Tibial nerve (tissue), 4 donors: ENCODE results near the gene RYK. TPM values are rescaled to one million over a fixed set of nuclear protein-coding genes. Genes with fewer than 3 reads are reported as not detected.
"Not testable (repeated sequence)": the region's sequence is repeated elsewhere in the genome, so short reads cannot be mapped to it uniquely, and the experiment has no call there.

Source experiments
- DNase-seq, 2 donors: peaks; one replicate each; pipeline ENCODE4 v3.0.0-alpha.2; 2019; ENCODE audit warnings: low spot score in 2 of 2
- H3K27ac ChIP-seq, 4 donors: fragments of 200-600 bp; sonication (generic) in 3 of 4; one replicate each; pipeline ENCODE4 v1.5.1; 2017 to 2019; ENCODE audit warnings: mild to moderate bottlenecking in 1 of 4
- H3K27me3 ChIP-seq, 2 donors: fragments of 200-600 bp; sonication (generic) in 1 of 2; one replicate each; pipeline versions ENCODE4 v1.5.1 to v1.6.0; 2017 to 2019
- H3K36me3 ChIP-seq, 3 donors: fragments of 200-600 bp; sonication (generic); one replicate each; pipeline ENCODE4 v1.5.1; 2018 to 2019
- H3K4me1 ChIP-seq, 4 donors: fragments of 200-600 bp; sonication (generic) in 3 of 4; one replicate each; pipeline ENCODE4 v1.5.1; 2017 to 2019
- H3K4me3 ChIP-seq, 4 donors: fragments of 200-600 bp; sonication (generic) in 3 of 4; one replicate each; pipeline ENCODE4 v1.5.1; 2017 to 2019; ENCODE audit warnings: mild to moderate bottlenecking in 1 of 4, moderate library complexity in 1 of 4
- H3K9me3 ChIP-seq, 4 donors: fragments of 200-600 bp; sonication (generic) in 3 of 4; one replicate each; pipeline ENCODE4 v1.5.1; 2017 to 2019
- CTCF ChIP-seq, 5 experiments: fragments of 200-600 bp in 3 of 5; fragments of 450-650 bp in 2 of 5; sonication (generic) in 3 of 5; IDR thresholded peaks; one replicate each; pipeline ENCODE4 v1.5.1; 2016 to 2019; ENCODE audit warnings: antibody characterized with exemption in 5 of 5, mild to moderate bottlenecking in 3 of 5, moderate library complexity in 2 of 5
- EP300 ChIP-seq, 2 donors: sonication (generic); formaldehyde crosslinking; IDR thresholded peaks; one replicate each; pipeline ENCODE4 v1.6.1; 2017; ENCODE audit warnings: antibody characterized with exemption in 2 of 2, mild to moderate bottlenecking in 1 of 2
- POLR2A ChIP-seq, 2 donors: fragments of 450-650 bp; IDR thresholded peaks; one replicate each; pipeline ENCODE4 v1.6.1; 2017; ENCODE audit warnings: antibody characterized with exemption in 2 of 2, mild to moderate bottlenecking in 2 of 2, moderate library complexity in 2 of 2
- WGBS, 2 donors: methylation state at CpG; one replicate each; pipeline ENCODE4 v1.1.5; 2018; 5-methylcytosine and 5-hydroxymethylcytosine counted together
- total RNA-seq, 4 donors: library from RNA; depleted of rRNA; stranded (reverse); fragments of >200 nt; gene quantifications; one replicate each; pipeline ENCODE4 v1.1.0, GENCODE V29; 2016

Gene RYK
- total RNA-seq, 4 donors from 2014 or later, result 33.9 to 69.9 (median 57.8) TPM

DNA sequence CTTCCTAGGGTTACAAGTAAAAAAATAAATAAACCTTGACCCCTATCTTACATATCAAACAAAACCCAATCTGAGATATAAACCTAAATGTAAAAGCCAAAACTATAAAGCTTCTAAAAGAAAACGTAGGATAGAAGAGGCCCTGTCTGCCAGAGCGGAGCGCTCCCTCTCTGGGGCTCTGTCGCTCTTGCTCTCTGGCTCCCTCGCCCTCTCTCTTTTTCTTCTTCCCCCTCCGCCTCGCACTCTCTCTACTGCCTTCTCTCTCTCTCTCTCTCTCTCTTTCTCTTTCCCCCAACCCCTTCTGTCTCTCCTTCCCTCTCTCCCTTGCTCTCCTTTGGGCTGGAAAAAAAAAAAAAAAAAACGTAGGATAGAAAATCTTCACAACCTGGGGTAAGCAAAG lies 21.6 kb downstream of the RYK start:
- peaks cover 0 to 19% (median 10%) of the 10 kb centered on the region in 4 donors for H3K4me1 ChIP-seq
- DNase-seq, result no peak
- H3K4me3 ChIP-seq, result no peak overlapping the region
- H3K36me3 ChIP-seq, result no peaks in the 10 kb centered on the region
- TF ChIP-seq POLR2A (IDR thresholded peaks at IDR 0.05), result no peak
- no peak for TF ChIP-seq EP300 (IDR thresholded peaks at IDR 0.05)
- TF ChIP-seq CTCF (IDR thresholded peaks at IDR 0.05), result no peak
- no peaks in the 10 kb centered on the region for H3K27me3 ChIP-seq
- no peak overlapping the region for H3K27ac ChIP-seq
- no peaks in the 10 kb centered on the region for H3K9me3 ChIP-seq
- 92 to 93% methylated on average over 8 of the region's 8 CpGs for WGBS, 2 donors

GRCh38 chr3:134228479-134228878 lies 22.2 kb downstream of the RYK start:
- Histone ChIP-seq H3K27ac (no peak overlapping the region), H3K9me3 (no peaks in the 10 kb centered on the region), H3K4me1 (peaks cover 0 to 25% (median 13%) of the 10 kb centered on the region in 4 donors), H3K36me3 (no peaks in the 10 kb centered on the region), H3K4me3 (no peak overlapping the region), H3K27me3 (no peaks in the 10 kb centered on the region)
- WGBS, 2 donors, result 89 to 93% methylated on average over 2 of the region's 2 CpGs
- no peak for TF ChIP-seq EP300 (IDR thresholded peaks at IDR 0.05)
- no peak for TF ChIP-seq POLR2A (IDR thresholded peaks at IDR 0.05)
- TF ChIP-seq CTCF (IDR thresholded peaks at IDR 0.05), result no peak
- DNase-seq, result no peak

GRCh38 chr3:134228035-134228434 lies 22.6 kb downstream of the RYK start:
- Histone ChIP-seq H3K36me3 (no peaks in the 10 kb centered on the region), H3K9me3 (no peaks in the 10 kb centered on the region), H3K27ac (no peak overlapping the region), H3K27me3 (no peaks in the 10 kb centered on the region), H3K4me1 (peaks cover 0 to 29% (median 13%) of the 10 kb centered on the region in 4 donors), H3K4me3 (no peak overlapping the region)
- 50 to 54% methylated on average over 6 of the region's 6 CpGs for WGBS, 2 donors
- TF ChIP-seq POLR2A (IDR thresholded peaks at IDR 0.05) (no peak), CTCF (IDR thresholded peaks at IDR 0.05) (no peak), EP300 (IDR thresholded peaks at IDR 0.05) (no peak)
- DNase-seq, result no peak

DNA sequence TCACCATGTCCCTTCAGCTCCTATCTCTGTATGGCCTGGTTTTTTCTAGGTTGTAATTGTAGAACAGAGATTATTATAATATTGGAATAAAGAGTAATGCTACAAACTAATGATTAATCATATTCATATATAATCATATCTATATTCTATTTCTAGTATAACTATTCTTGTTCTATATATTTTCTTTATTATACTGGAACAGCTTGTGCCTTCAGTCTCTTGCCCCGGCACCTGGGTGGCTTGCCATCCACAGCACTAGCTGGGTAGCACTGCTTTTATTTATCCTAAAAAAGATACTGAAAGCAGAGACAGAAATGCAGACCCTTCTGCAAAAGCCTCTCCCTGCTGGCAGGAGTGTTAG lies 25.9 kb downstream of the RYK start:
- H3K27me3 ChIP-seq, H3K36me3 ChIP-seq, H3K9me3 ChIP-seq, H3K27ac ChIP-seq, DNase-seq, H3K4me3 ChIP-seq: not testable (repeated sequence)
- H3K4me1 ChIP-seq, result peaks cover 0 to 22% (median 4%) of the 10 kb centered on the region in 4 donors
- WGBS, 2 donors, result 91 to 97% methylated on average over 1 of the region's 1 CpG

GRCh38 chr3:134222835-134223234 lies 27.8 kb downstream of the RYK start:
- Histone ChIP-seq H3K4me3 (no peak overlapping the region), H3K9me3 (no peaks in the 10 kb centered on the region), H3K36me3 (peaks cover 0 to 7% (median 0%) of the 10 kb centered on the region in 3 donors), H3K27ac (no peak overlapping the region), H3K27me3 (no peaks in the 10 kb centered on the region), H3K4me1 (peaks cover 0 to 22% (median 4%) of the 10 kb centered on the region in 4 donors)
- TF ChIP-seq EP300 (IDR thresholded peaks at IDR 0.05), result no peak
- TF ChIP-seq POLR2A (IDR thresholded peaks at IDR 0.05), result no peak
- TF ChIP-seq CTCF (IDR thresholded peaks at IDR 0.05), result no peak
- WGBS, 2 donors, result 65 to 68% methylated on average over 2 of the region's 2 CpGs
- no peak for DNase-seq

DNA sequence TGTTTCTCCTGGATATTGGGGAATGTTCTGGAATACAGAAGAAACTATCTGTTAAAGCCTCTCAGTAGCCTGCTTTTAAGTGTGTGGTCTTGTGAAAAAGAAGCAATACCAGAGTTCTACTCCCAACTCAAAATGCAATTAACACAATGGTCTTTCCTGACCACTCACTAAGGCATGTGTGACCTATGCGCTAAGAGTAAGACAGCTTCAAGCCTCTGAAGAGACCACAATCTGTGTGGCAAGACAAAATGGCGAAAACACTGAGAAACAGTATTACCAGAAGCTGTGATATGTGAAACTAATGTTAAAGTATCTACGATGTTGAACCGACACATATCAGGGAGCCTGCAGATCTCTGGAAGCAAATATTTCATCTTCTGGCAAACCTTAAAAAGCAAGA lies 33.8 kb downstream of the RYK start:
- Histone ChIP-seq H3K36me3 (peaks cover 0 to 4% (median 0%) of the 10 kb centered on the region in 3 donors), H3K27ac (no peak overlapping the region), H3K27me3 (no peaks in the 10 kb centered on the region), H3K4me3 (no peak overlapping the region), H3K9me3 (no peaks in the 10 kb centered on the region), H3K4me1 (peaks cover 0 to 12% (median 0%) of the 10 kb centered on the region in 4 donors)
- TF ChIP-seq CTCF (IDR thresholded peaks at IDR 0.05) (no peak), EP300 (IDR thresholded peaks at IDR 0.05) (no peak), POLR2A (IDR thresholded peaks at IDR 0.05) (no peak)
- 96% methylated on average over 4 of the region's 4 CpGs for WGBS, 2 donors
- no peak for DNase-seq
